Thoracic aorta (tissue), 2 donors: Measurements from ENCODE around the gene SYNDIG1. TPM values are rescaled to one million over a fixed set of nuclear protein-coding genes. Genes with fewer than 3 reads are reported as not detected.

Experiments used
- ATAC-seq: fragments of 150-250 bp; one replicate; pipeline ENCODE4 v1.8.0; 2017; ENCODE audit warnings: low read depth; ENCODE audit not compliant: insufficient number of reproducible peaks, low FRiP score
- DNase-seq: peaks from one replicate; pipeline ENCODE4 v3.0.0-alpha.2; 2020; ENCODE audit warnings: low spot score
- H3K27ac ChIP-seq, 2 donors: fragments of 200-600 bp; sonication (generic); 1 replicate in 1 of 2; 2 replicates in 1 of 2; pipeline ENCODE4 v1.5.1; 2016; ENCODE audit warnings: mild to moderate bottlenecking in 2 of 2, moderate library complexity in 2 of 2
- H3K27me3 ChIP-seq: fragments of 200-600 bp; sonication (generic); replicated peaks from 2 replicates; pipeline ENCODE4 v1.6.0; 2016; ENCODE audit warnings: mild to moderate bottlenecking; ENCODE audit not compliant: insufficient read depth
- H3K36me3 ChIP-seq: fragments of 200-600 bp; sonication (generic); one replicate; pipeline ENCODE4 v1.5.1; 2016
- H3K4me1 ChIP-seq, 2 donors: fragments of 200-600 bp; sonication (generic); 1 replicate in 1 of 2; 2 replicates in 1 of 2; pipeline versions ENCODE4 v1.5.1 to v1.6.0; 2016; ENCODE audit warnings: low read depth in 2 of 2, mild to moderate bottlenecking in 1 of 2; ENCODE audit not compliant: control insufficient read depth in 1 of 2
- H3K4me3 ChIP-seq: fragments of 200-600 bp; sonication (generic); 2 replicates; pipeline ENCODE4 v1.5.1; 2016; ENCODE audit warnings: mild to moderate bottlenecking
- H3K9me3 ChIP-seq: fragments of 200-600 bp; sonication (generic); 2 replicates; pipeline ENCODE4 v1.5.1; 2016
- total RNA-seq, 2 donors: library from RNA; depleted of rRNA; stranded (reverse); fragments of >200 nt; gene quantifications; one replicate each; pipeline versions ENCODE4 v1.1.0 to v1.2.3, GENCODE V29; 2016
- TF ChIP-seq, protein P1 (sequence below): fragments of 200-600 bp; sonication (generic); IDR thresholded peaks from one replicate; pipeline ENCODE4 v1.5.1; 2019; ENCODE audit warnings: antibody characterized with exemption

The SYNDIG1 gene
- total RNA-seq, 2 donors from 2014 or later = 1.8 to 5.4 TPM

DNA sequence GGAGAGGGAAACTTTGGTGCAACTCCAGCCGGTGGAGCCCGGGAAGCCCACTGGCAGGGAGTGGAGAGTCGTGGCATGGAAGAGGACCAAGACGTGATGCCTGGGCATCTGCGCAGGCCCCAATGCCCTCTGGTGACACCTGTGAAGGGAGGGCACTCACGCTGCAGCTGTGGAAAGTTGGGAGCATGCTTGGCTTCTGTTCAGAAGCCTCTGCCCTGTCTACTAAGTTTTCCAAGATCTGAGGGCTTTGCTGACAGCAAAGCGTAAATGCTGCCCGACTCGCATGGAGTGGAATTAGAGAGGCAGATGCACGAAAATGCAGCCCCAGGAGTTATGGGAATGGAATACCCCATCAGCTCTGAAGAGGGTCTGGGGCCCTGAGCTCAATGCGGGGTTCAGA lies 75.7 kb downstream of the SYNDIG1 start:
- DNase-seq (no peak), ATAC-seq (no peak)
- Histone ChIP-seq H3K9me3 (no peaks in the 10 kb centered on the region), H3K27ac (no peak overlapping the region), H3K4me1 (no peaks in the 10 kb centered on the region), H3K4me3 (no peak overlapping the region), H3K36me3 (no peaks in the 10 kb centered on the region), H3K27me3 (no peaks in the 10 kb centered on the region)
- TF ChIP-seq, protein P1, sequence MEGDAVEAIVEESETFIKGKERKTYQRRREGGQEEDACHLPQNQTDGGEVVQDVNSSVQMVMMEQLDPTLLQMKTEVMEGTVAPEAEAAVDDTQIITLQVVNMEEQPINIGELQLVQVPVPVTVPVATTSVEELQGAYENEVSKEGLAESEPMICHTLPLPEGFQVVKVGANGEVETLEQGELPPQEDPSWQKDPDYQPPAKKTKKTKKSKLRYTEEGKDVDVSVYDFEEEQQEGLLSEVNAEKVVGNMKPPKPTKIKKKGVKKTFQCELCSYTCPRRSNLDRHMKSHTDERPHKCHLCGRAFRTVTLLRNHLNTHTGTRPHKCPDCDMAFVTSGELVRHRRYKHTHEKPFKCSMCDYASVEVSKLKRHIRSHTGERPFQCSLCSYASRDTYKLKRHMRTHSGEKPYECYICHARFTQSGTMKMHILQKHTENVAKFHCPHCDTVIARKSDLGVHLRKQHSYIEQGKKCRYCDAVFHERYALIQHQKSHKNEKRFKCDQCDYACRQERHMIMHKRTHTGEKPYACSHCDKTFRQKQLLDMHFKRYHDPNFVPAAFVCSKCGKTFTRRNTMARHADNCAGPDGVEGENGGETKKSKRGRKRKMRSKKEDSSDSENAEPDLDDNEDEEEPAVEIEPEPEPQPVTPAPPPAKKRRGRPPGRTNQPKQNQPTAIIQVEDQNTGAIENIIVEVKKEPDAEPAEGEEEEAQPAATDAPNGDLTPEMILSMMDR = no peak

DNA sequence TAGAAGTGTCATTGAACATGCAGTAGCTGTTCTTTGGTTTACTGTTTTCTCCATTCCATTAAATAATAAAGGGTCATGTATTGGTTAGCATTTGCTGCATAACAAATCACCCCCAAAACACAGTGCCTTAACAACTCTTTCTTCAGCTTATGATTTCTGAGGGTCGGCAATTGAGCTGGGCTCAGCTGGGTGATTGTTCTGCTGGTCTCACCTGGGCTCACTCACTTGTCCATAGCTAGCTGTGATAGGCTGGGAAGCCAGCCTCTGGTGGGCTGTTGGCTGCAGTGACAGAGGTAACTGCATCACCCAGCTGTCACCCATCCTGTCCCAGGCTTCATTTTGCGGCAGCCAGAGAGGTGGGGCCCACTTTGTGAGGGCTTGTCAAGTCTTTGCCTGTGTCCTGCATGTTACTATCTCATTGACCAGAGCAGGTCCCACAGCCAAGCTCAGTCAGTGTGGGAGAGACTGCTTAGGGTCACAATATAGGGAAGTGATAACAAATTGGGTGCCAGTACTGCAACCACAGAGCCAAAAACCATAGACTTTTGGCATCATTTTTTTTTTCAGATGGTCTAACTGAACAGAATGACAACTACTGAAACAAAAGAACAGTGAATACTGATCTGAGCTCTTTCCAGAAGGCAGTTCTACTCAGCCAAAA lies 76.9 kb downstream of the SYNDIG1 start:
- no peaks in the 10 kb centered on the region for H3K27me3 ChIP-seq
- no peak overlapping the region for H3K4me3 ChIP-seq
- TF ChIP-seq, protein P1 = no peak
- ATAC-seq = no peak
- no peaks in the 10 kb centered on the region for H3K9me3 ChIP-seq
- H3K27ac ChIP-seq = no peak overlapping the region
- no peaks in the 10 kb centered on the region for H3K4me1 ChIP-seq
- no peaks in the 10 kb centered on the region for H3K36me3 ChIP-seq
- DNase-seq = no peak

DNA sequence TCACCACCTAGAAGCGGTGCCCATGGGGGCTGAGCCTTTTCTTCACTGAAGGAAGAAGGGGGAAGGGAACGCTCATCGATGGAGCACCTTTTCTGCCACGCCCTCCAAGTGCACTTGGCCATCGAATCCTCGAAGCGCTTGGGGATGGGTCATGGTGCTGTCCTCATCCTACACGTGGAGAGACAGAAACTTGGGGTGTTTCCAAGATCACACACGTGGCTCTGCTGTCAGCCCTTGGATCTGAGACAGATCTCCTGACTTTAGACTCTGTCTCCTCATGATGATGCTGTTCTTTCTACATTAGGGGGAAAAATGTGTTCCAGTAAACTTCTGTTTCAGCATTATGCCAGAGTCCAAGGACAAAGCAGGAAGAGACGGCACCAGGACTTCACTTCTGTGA lies 78.5 kb downstream of the SYNDIG1 start:
- H3K9me3 ChIP-seq = no peaks in the 10 kb centered on the region
- no peaks in the 10 kb centered on the region for H3K27me3 ChIP-seq
- no peak overlapping the region for H3K4me3 ChIP-seq
- TF ChIP-seq, protein P1 = no peak
- DNase-seq (no peak), ATAC-seq (no peak)
- no peak overlapping the region for H3K27ac ChIP-seq
- no peaks in the 10 kb centered on the region for H3K36me3 ChIP-seq
- H3K4me1 ChIP-seq = no peaks in the 10 kb centered on the region

DNA sequence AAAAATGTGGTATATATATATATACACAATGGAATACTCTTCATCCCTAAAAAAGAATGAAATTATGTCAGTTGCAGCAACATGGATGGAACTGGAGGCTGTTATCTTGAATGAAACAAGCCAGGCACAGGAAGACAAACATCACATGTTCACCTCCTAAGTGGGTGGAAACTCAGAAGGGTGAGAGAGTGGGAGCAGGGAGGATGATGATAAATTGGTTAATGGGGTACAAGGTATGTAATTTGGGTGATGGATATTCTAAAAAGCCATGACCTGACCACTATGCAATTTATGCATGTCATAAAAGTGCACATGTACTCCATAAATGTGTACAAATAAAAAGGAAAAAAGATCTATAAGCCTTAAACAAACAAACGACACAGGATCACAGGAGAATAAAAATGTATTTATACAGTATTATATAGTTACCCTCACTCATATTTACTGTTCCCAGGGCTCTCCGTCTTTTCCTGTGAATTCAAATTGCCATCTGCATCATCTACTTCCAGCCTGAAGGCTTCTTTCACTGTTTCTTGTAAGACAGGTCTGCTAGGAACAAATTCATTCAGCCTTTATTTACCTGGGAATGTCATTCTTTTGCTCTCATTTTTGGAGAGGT lies 89.8 kb downstream of the SYNDIG1 start:
- TF ChIP-seq, protein P1 = no peak
- ATAC-seq (no peak), DNase-seq (no peak)

DNA sequence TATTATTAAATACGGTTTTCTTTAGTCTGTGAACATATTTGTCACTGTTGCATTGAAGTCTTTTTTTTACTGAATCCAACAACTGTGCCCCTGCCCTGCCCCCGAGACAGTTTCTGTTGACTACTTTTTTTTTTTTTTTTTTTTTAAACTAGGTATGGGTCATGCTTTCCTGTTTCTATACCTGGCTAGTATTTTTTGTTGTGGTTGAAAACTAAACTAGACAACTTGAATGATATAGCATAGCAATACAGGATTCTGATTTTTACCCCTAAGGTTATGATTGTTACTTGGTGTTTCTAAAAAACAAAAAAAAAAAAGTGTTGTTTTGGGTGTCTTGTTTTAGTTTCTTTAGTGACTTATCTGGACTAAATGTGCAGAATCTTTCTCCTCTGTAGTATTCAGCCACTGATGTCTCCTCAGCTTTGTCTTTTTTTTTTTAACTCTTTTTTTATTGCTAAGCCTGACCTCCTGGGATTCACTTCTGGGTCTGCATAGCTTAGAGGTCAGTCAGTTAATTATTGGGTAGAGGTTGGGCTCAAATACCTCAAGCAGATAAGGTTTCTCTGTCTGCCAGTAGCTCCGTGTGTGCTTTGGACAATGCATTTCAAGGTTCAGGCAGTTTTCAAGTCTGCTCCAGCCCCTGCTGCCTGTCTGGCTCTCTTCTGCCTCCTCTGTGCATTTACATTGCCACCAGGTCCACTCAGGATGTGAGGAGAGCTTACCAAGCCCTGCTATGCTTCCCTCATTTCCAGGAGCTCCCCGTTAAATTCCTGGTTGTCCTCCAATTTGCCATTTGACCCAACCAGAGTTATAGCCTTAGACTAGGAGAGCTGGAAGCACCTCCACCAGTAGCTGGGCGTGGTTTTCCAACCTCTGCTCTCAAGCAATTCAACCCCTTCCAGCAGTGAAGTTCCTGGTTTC lies 91.4 kb downstream of the SYNDIG1 start:
- Histone ChIP-seq H3K4me1 (no peaks in the 10 kb centered on the region), H3K4me3 (no peak overlapping the region), H3K27ac (no peak overlapping the region), H3K9me3 (no peaks in the 10 kb centered on the region), H3K27me3 (no peaks in the 10 kb centered on the region), H3K36me3 (no peaks in the 10 kb centered on the region)
- ATAC-seq = no peak
- DNase-seq = no peak
- TF ChIP-seq, protein P1 = no peak

More for the DNA sequence above, 89.8 kb downstream of the SYNDIG1 start:
- no peak overlapping the region for H3K4me3 ChIP-seq
- H3K27ac ChIP-seq = no peak overlapping the region
- no peaks in the 10 kb centered on the region for H3K9me3 ChIP-seq
- H3K4me1 ChIP-seq = no peaks in the 10 kb centered on the region
- H3K36me3 ChIP-seq = no peaks in the 10 kb centered on the region
- H3K27me3 ChIP-seq = no peaks in the 10 kb centered on the region
